SU-DHL-6 (cell line): ENCODE measurements around the gene STK38L.

Source experiments
- H2AFZ ChIP-seq: fragments of 200-600 bp; sonication (generic); 2 replicates; pipeline ENCODE4 v1.6.1; 2014; ENCODE audit warnings: low read depth, mild to moderate bottlenecking, moderate library complexity, mixed read lengths, antibody characterized with exemption, low read length; ENCODE audit not compliant: severe bottlenecking
- H3F3A ChIP-seq: fragments of 200-600 bp; shearing (Covaris generic); 2 replicates; pipeline ENCODE4 v1.6.0; 2016; ENCODE audit warnings: antibody characterized with exemption, mild to moderate bottlenecking; ENCODE audit not compliant: insufficient read depth
- H3K27ac ChIP-seq: fragments of 200-600 bp; sonication (generic); 2 replicates; pipeline ENCODE4 v1.5.1; 2016; ENCODE audit warnings: low read depth, mild to moderate bottlenecking, low read length, moderate library complexity, mixed read lengths
- H3K27me3 ChIP-seq: fragments of 200-600 bp; sonication (generic), shearing (Covaris generic); 2 replicates; pipeline ENCODE4 v1.6.0; 2014; ENCODE audit warnings: mild to moderate bottlenecking, low read length
- H3K36me3 ChIP-seq: fragments of 200-600 bp; sonication (generic); 2 replicates; pipeline ENCODE4 v1.6.1; 2014; ENCODE audit warnings: mild to moderate bottlenecking, low read length, mixed read lengths
- H3K4me2 ChIP-seq: fragments of 300-600, 200-600 bp; shearing (Covaris generic), sonication (generic); 2 replicates; pipeline ENCODE4 v1.6.0; 2014; ENCODE audit warnings: low read length, low read depth, mild to moderate bottlenecking; ENCODE audit not compliant: poor library complexity, severe bottlenecking
- H3K4me3 ChIP-seq: fragments of 200-600 bp; sonication (generic); 2 replicates; pipeline ENCODE4 v1.5.1; 2014; ENCODE audit warnings: antibody characterized with exemption, low read length, mild to moderate bottlenecking, mixed read lengths; ENCODE audit not compliant: insufficient read depth, poor library complexity, severe bottlenecking
- H3K79me2 ChIP-seq: fragments of 200-600 bp; sonication (generic); 2 replicates; pipeline ENCODE4 v1.6.1; 2014; ENCODE audit warnings: mild to moderate bottlenecking, low read length, moderate library complexity; ENCODE audit not compliant: insufficient read depth
- H3K9ac ChIP-seq: fragments of 200-600 bp; sonication (generic); 2 replicates; pipeline ENCODE4 v1.7.0; 2014; ENCODE audit warnings: mild to moderate bottlenecking, low read length
- H3K9me2 ChIP-seq: fragments of 200-600 bp; sonication (generic); replicated peaks from 2 replicates; pipeline ENCODE4 v1.6.1; 2014; ENCODE audit warnings: low read length; ENCODE audit not compliant: insufficient read depth
- H3K9me3 ChIP-seq: fragments of 200-600 bp; sonication (generic); 2 replicates; pipeline ENCODE4 v1.6.1; 2014; ENCODE audit warnings: low read length, mixed read lengths; ENCODE audit not compliant: insufficient read depth
- H4K20me1 ChIP-seq: fragments of 200-600 bp; sonication (generic); 2 replicates; pipeline ENCODE4 v1.6.1; 2014; ENCODE audit warnings: low read depth, mild to moderate bottlenecking, antibody characterized with exemption, low read length, moderate library complexity, mixed read lengths
- CTCF ChIP-seq: fragments of 200-600 bp; sonication (generic); IDR thresholded peaks from one replicate; pipeline ENCODE4 v1.5.1; 2017; ENCODE audit warnings: antibody characterized with exemption, mild to moderate bottlenecking, low read length, moderate library complexity; ENCODE audit not compliant: insufficient read depth, poor library complexity, severe bottlenecking
- EZH2phosphoT487 ChIP-seq: fragments of 200-600 bp; sonication (generic), shearing (Covaris generic); conservative IDR thresholded peaks from 2 replicates; pipeline ENCODE4 v1.6.1; 2018; ENCODE audit warnings: mild to moderate bottlenecking, antibody characterized with exemption, low read length, moderate library complexity, mixed read lengths

The STK38L gene

GRCh38 chr12:27355979-27356378 lies 111.9 kb downstream of the STK38L start:
- Histone ChIP-seq H3K27ac (no peak overlapping the region), H3K9me2 (no peaks in the 10 kb centered on the region), H3K9me3 (no peaks in the 10 kb centered on the region), H3K9ac (no peak overlapping the region), H3K27me3 (no peaks in the 10 kb centered on the region), H3K4me3 (no peak overlapping the region), H4K20me1 (no peaks in the 10 kb centered on the region), H3K36me3 (no peaks in the 10 kb centered on the region), H2AFZ (no peak overlapping the region), H3K79me2 (no peaks in the 10 kb centered on the region), H3K4me2 (no peak overlapping the region), H3F3A (no peaks in the 10 kb centered on the region)
- no peak for TF ChIP-seq CTCF
- no peak for TF ChIP-seq EZH2phosphoT487

DNA sequence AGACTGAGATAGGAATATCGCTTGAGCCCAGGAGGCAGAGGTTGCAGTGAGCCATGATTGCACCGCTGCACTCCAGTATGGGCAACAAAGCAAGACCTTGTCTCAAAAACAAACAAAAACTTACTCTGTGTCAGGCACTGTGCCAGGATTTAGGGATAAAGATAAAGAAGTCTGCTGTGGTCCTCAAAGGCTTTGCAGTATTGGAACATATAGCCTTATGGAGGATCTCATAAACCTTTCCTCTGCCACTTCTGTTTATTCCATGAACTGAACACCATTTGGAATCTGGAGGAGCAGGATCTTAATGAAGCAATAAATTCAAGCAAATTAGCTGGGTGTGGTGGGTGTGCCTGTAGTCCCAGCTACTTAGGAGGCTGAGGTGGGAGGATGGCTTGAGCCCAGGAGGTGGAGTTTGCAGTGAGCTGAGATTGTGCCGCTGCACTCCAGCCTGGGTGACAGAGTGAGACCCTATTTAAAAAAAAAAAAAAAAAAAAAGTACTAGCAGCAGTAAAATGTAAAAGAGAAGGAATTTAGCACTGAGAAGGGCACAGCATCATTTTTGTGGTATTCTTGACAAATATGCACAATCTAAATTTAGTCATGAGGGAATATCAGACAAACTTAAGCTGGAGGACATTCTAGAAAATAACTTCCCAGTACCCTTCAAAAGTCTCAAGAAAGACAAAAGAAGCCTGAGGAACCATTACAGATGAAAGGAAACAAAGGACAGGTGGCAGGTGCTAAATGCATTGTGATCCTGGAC lies 115.7 kb downstream of the STK38L start:
- no peaks in the 10 kb centered on the region for H3K9me3 ChIP-seq
- H3K9me2 ChIP-seq: no peaks in the 10 kb centered on the region
- no peak overlapping the region for H3K27ac ChIP-seq
- no peak overlapping the region for H3K9ac ChIP-seq
- no peak overlapping the region for H3K4me2 ChIP-seq
- no peak overlapping the region for H2AFZ ChIP-seq
- H3K36me3 ChIP-seq: no peaks in the 10 kb centered on the region
- H3K27me3 ChIP-seq: no peaks in the 10 kb centered on the region
- TF ChIP-seq CTCF (no peak), EZH2phosphoT487 (no peak)
- H3F3A ChIP-seq: no peaks in the 10 kb centered on the region
- no peak overlapping the region for H3K4me3 ChIP-seq
- no peaks in the 10 kb centered on the region for H3K79me2 ChIP-seq
- no peaks in the 10 kb centered on the region for H4K20me1 ChIP-seq

DNA sequence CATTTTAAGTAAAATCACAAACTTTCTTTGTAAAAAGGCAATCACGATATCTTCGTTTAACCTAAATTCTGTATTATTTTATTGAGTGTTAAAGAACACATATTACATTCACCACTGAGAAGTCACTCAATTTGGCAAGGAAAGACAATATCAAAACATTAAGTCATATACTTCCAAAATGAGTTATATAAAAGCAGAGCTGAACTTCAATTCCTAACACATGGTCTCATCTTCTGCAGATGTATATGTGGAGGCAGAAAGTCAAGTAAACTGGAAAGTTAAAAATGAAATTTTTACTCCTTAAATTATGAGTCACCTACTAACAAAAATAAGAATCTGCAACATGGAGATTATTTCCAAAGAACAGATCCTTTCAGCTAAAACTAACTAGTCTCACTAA lies 117.3 kb downstream of the STK38L start:
- Histone ChIP-seq H3K79me2 (no peaks in the 10 kb centered on the region), H2AFZ (no peak overlapping the region), H3K27me3 (no peaks in the 10 kb centered on the region)

More for the DNA sequence above, 117.3 kb downstream of the STK38L start:
- no peak overlapping the region for H3K4me2 ChIP-seq
- H3K9me3 ChIP-seq: no peaks in the 10 kb centered on the region
- H3K36me3 ChIP-seq: no peaks in the 10 kb centered on the region; the same call in 1 of the 2 replicates
- H3F3A ChIP-seq: no peaks in the 10 kb centered on the region
- H3K9ac ChIP-seq: no peak overlapping the region
- TF ChIP-seq CTCF (no peak), EZH2phosphoT487 (no peak)
- H3K27ac ChIP-seq: no peak overlapping the region
- H3K9me2 ChIP-seq: no peaks in the 10 kb centered on the region
- H4K20me1 ChIP-seq: no peaks in the 10 kb centered on the region
- H3K4me3 ChIP-seq: no peak overlapping the region
